Measurements from ENCODE around the gene PLCL1.

GRCh38 chr2:197920592-197921201 is 116.3 kb downstream of the PLCL1 start:
- TF ChIP-seq CTCF (conservative IDR thresholded peaks at IDR 0.05), result no peak
- no peak for TF ChIP-seq ZFX (IDR thresholded peaks at IDR 0.05)
